GM12878 (cell line): ENCODE data around the gene TNRC6B.

ENCODE experiments used
- BRCA1 ChIP-seq: IDR thresholded peaks from 2 replicates; pipeline ENCODE4 v1.6.1; 2011; ENCODE audit warnings: low read depth, low read length, improper control_type of control experiment
- CEBPB ChIP-seq, 2 experiments: fragments of 150-350 bp in 1 of 2; IDR thresholded peaks; 2 replicates each; pipeline ENCODE4 v1.6.1; 2012 to 2014; ENCODE audit warnings: low read depth in 2 of 2, low read length in 2 of 2, borderline replicate concordance in 1 of 2, inconsistent platforms in 1 of 2
- GABPA ChIP-seq: IDR thresholded peaks from 2 replicates; pipeline ENCODE4 v1.6.1; 2014; ENCODE audit warnings: antibody characterized with exemption, low read depth, mild to moderate bottlenecking, inconsistent platforms
- KAT2A ChIP-seq: conservative IDR thresholded peaks from 2 replicates; pipeline ENCODE4 v1.6.1; 2011; ENCODE audit warnings: low read depth, low read length; ENCODE audit not compliant: control insufficient read depth
- LARP7 ChIP-seq: fragments of 450-650 bp; IDR thresholded peaks from 2 replicates; pipeline ENCODE4 v1.6.1; 2017; ENCODE audit warnings: mild to moderate bottlenecking
- MXI1 ChIP-seq: fragments of 150-350 bp; IDR thresholded peaks from 2 replicates; pipeline ENCODE4 v1.6.1; 2011; ENCODE audit warnings: low read depth, mild to moderate bottlenecking, inconsistent platforms, low read length, improper control_type of control experiment
- NFXL1 ChIP-seq: fragments of 450-650 bp; IDR thresholded peaks from 2 replicates; pipeline ENCODE4 v1.6.1; 2017; ENCODE audit warnings: antibody characterized with exemption, mild to moderate bottlenecking, borderline replicate concordance
- PKNOX1 ChIP-seq: fragments of 450-650 bp; IDR thresholded peaks from 2 replicates; pipeline ENCODE4 v1.6.1; 2016; ENCODE audit warnings: mild to moderate bottlenecking
- RAD21 ChIP-seq: IDR thresholded peaks from 2 replicates; pipeline ENCODE4 v1.6.1; 2011; ENCODE audit warnings: mild to moderate bottlenecking, low read depth, low read length, moderate library complexity; ENCODE audit not compliant: insufficient read depth
- SPI1 ChIP-seq: IDR thresholded peaks from 2 replicates; pipeline ENCODE4 v1.6.1; 2011; ENCODE audit warnings: low read depth, mild to moderate bottlenecking, low read length, moderate library complexity, borderline replicate concordance; ENCODE audit not compliant: insufficient read depth
- TARDBP ChIP-seq: IDR thresholded peaks from 2 replicates; pipeline ENCODE4 v1.6.1; 2016; ENCODE audit warnings: borderline replicate concordance
- ZBTB33 ChIP-seq: fragments of 450-650 bp; IDR thresholded peaks from 2 replicates; pipeline ENCODE4 v1.6.1; 2017; ENCODE audit warnings: mild to moderate bottlenecking
- ZNF207 ChIP-seq: fragments of 450-650 bp; IDR thresholded peaks from 2 replicates; pipeline ENCODE4 v1.6.1; 2014; ENCODE audit warnings: antibody characterized with exemption, mild to moderate bottlenecking, borderline replicate concordance

- TF ChIP-seq ZNF207 (no peak), CEBPB (IDR thresholded peaks at IDR 0.05; ENCODE audit: borderline replicate concordance in 1 of 2, low read depth in 2 of 2, low read length in 2 of 2) (no peak), NFXL1 (no peak), LARP7 (no peak), SPI1 (no peak), TARDBP (no peak), RAD21 (no peak), MXI1 (no peak), ZBTB33 (no peak), BRCA1 (no peak), KAT2A (no peak), PKNOX1 (no peak), GABPA (no peak)
Measured at GRCh38 chr22:40290516-40290915, 112.8 kb downstream of the TNRC6B start.
